Activated CD8-positive, alpha-beta T cell treated with anti-CD3 and anti-CD28 coated beads for 36 hours (primary cell): Measurements from ENCODE around the gene CEP131. TPM values are rescaled to one million over a fixed set of nuclear protein-coding genes. Genes with fewer than 3 reads are reported as not detected.

Experiments
- ATAC-seq: fragments of 200-7000 bp; cut with Tn5 transposase; one replicate; pipeline ENCODE4 v1.10.0; 2021; ENCODE audit warnings: mild to moderate bottlenecking, moderate library complexity
- CTCF ChIA-PET: fragments of 350-600 bp; sonication (Branson Sonifier 250); formaldehyde crosslinking; loops from one replicate; lab custom pipeline; 2021; ENCODE audit warnings: antibody characterized with exemption; lab: Charles Lee
- POLR2A ChIA-PET: fragments of 350-600 bp; sonication (Branson Sonifier 250); formaldehyde crosslinking; loops from one replicate; lab custom pipeline; 2021; ENCODE audit warnings: antibody characterized with exemption; lab: Charles Lee
- DNase-seq: peaks from one replicate; pipeline ENCODE4 v3.0.0-alpha.2; 2020
- H3K27ac Mint-ChIP-seq: one replicate; pipeline ENCODE4 v1.8.0; 2021; ENCODE audit warnings: mild to moderate bottlenecking, mixed read lengths
- H3K27me3 Mint-ChIP-seq: one replicate; pipeline ENCODE4 v1.8.0; 2021; ENCODE audit warnings: mixed read lengths
- H3K36me3 Mint-ChIP-seq: one replicate; pipeline ENCODE4 v1.8.0; 2021; ENCODE audit warnings: low read depth, mixed read lengths
- H3K4me1 Mint-ChIP-seq: one replicate; pipeline ENCODE4 v1.8.0; 2021; ENCODE audit warnings: low read depth, mixed read lengths
- H3K4me3 Mint-ChIP-seq: one replicate; pipeline ENCODE4 v1.8.0; 2021; ENCODE audit warnings: mild to moderate bottlenecking, moderate library complexity, mixed read lengths
- H3K9me3 Mint-ChIP-seq: one replicate; pipeline ENCODE4 v1.8.0; 2021; ENCODE audit warnings: mixed read lengths
- intact Hi-C: fragments of 100-400 bp; cut with micrococcal nuclease; formaldehyde crosslinking; loops from one replicate; pipeline ENCODE4 v1.10.0; 2022
- total RNA-seq, 2 experiments: library from RNA; stranded (reverse); gene quantifications; one replicate each; pipeline ENCODE4 v1.2.3, GENCODE V29; 2021
- TF ChIP-seq, protein P1 (sequence below): fragments of 200-600 bp; IDR thresholded peaks from one replicate; pipeline ENCODE4 v1.8.0; 2022; ENCODE audit warnings: antibody characterized with exemption, mild to moderate bottlenecking

CEP131 gene
- total RNA-seq, 2 experiments from 2014 or later = 7.9 to 10.9 TPM

- intact Hi-C loops = loop anchor here (5.0 kb wide), 1 partner anchor 99 kb away; no protein-coding TSS in a partner anchor
- POLR2A ChIA-PET = interaction anchor here (1.4 to 5.0 kb wide), 2 partner anchors 15 to 270 kb away, joined by 5 to 26 read pairs; no protein-coding TSS in a partner anchor
Measured at GRCh38 chr17:81241203-81241602, 18.4 kb upstream of the CEP131 start.

DNA sequence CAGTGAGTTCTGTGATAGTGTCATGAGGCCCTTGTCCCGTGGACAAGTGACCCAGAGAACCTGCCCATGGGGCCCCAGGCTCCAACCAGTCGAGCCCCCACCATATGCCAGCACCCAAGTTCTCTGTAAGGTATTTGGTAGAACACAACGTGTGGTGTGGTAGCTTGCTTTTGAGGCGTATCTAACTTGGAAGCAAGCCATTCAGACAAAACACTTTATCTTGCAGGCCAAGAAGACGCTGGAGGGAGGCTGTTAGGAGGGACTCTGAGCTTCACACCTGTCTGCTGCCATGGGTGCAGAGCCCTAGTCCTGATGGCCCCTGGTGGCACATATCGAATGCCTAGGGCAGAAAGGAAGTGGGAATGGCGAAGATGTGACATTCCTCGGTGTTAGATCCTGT is 18.0 kb upstream of the CEP131 start:
- POLR2A ChIA-PET = interaction anchor here (0.6 to 5.0 kb wide), 4 partner anchors 15 to 270 kb away, joined by 3 to 26 read pairs (median 4); no protein-coding TSS in a partner anchor
- Mint-ChIP-seq H3K27ac (peak overlapping the region; percentile 69), H3K36me3 (peaks cover 24% of the 10 kb centered on the region)

More at GRCh38 chr17:81241203-81241602, 18.4 kb upstream of the CEP131 start:
- Mint-ChIP-seq H3K27me3 (no peaks in the 10 kb centered on the region), H3K4me1 (peaks cover 31% of the 10 kb centered on the region), H3K27ac (peak overlapping the region; percentile 69), H3K9me3 (no peaks in the 10 kb centered on the region), H3K36me3 (peaks cover 24% of the 10 kb centered on the region), H3K4me3 (peak overlapping the region; percentile 95)
- DNase-seq (no peak), ATAC-seq (no peak)
- CTCF ChIA-PET = interaction anchor here (5.5 kb wide), 1 partner anchor 98 kb away, joined by 30 read pairs; no protein-coding TSS in a partner anchor
- TF ChIP-seq, protein P1, sequence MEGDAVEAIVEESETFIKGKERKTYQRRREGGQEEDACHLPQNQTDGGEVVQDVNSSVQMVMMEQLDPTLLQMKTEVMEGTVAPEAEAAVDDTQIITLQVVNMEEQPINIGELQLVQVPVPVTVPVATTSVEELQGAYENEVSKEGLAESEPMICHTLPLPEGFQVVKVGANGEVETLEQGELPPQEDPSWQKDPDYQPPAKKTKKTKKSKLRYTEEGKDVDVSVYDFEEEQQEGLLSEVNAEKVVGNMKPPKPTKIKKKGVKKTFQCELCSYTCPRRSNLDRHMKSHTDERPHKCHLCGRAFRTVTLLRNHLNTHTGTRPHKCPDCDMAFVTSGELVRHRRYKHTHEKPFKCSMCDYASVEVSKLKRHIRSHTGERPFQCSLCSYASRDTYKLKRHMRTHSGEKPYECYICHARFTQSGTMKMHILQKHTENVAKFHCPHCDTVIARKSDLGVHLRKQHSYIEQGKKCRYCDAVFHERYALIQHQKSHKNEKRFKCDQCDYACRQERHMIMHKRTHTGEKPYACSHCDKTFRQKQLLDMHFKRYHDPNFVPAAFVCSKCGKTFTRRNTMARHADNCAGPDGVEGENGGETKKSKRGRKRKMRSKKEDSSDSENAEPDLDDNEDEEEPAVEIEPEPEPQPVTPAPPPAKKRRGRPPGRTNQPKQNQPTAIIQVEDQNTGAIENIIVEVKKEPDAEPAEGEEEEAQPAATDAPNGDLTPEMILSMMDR = no peak

DNA sequence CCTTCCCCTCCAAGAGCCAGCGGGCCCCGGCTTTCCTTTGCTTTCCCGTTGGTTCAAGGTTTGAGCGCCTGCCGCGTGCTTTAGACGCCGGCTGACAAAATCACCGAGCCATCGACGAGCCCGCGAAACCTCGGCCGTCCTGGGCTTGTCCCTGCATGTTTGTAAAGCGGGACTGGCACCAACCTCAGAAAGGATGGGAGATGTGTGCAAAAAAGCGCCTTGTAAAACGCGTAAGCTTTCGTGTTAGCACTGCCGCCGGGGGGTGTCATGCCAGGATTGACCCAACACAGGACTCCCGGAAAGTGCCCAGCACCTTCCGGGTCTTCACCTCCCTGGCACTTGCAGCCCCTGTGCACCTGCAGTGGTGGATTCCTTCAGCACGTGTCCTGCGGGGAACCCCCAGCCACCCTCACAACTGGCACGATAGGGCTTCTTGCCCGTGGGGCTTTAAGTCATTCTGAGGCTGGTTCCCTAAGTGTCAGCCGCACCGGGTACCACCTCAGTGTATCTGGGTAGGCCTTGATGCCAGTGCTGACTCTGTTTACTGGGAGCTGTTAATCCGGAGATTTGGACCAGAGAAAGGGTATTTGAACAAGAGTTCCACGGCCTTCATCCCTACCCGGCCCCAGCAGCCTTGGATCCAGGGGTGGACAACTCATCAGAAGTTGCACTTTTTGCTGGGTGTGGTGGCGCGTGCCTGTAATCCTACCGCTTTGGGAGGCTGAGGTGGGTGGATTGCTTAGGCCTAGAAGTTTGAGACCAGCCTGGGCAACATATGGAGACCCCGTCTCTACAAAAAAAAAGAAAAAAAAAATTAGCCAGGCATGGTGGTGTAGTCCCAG is 17.2 kb upstream of the CEP131 start:
- CTCF ChIA-PET = interaction anchor here (1.0 to 5.5 kb wide), 5 partner anchors 52 to 244 kb away, joined by 3 to 30 read pairs (median 4); no protein-coding TSS in a partner anchor
- DNase-seq (peak; percentile 74), ATAC-seq (no peak)
- POLR2A ChIA-PET = interaction anchor here (0.6 to 5.0 kb wide), 11 partner anchors 10 to 463 kb away, joined by 3 to 26 read pairs (median 3); partner anchors contain the start of genes CEP131 and MRPL12
- intact Hi-C loops = loop anchor here (5.0 kb wide), 1 partner anchor 98 kb away; no protein-coding TSS in a partner anchor
- peaks cover 24% of the 10 kb centered on the region for H3K36me3 Mint-ChIP-seq
- no peaks in the 10 kb centered on the region for H3K27me3 Mint-ChIP-seq
- peaks cover 31% of the 10 kb centered on the region for H3K4me1 Mint-ChIP-seq
- TF ChIP-seq, protein P1 = no peak
- peak overlapping the region; percentile 95 for H3K4me3 Mint-ChIP-seq
- H3K9me3 Mint-ChIP-seq = no peaks in the 10 kb centered on the region
- H3K27ac Mint-ChIP-seq = peak overlapping the region; percentile 97

More for the DNA sequence above, 18.0 kb upstream of the CEP131 start:
- intact Hi-C loops = loop anchor here (5.0 kb wide), 1 partner anchor 98 kb away; no protein-coding TSS in a partner anchor
- Mint-ChIP-seq H3K4me3 (peak overlapping the region; percentile 95), H3K27me3 (no peaks in the 10 kb centered on the region), H3K4me1 (peaks cover 31% of the 10 kb centered on the region), H3K9me3 (no peaks in the 10 kb centered on the region)
- DNase-seq (no peak), ATAC-seq (no peak)
- CTCF ChIA-PET = interaction anchor here (1.2 to 5.5 kb wide), 3 partner anchors 98 to 243 kb away, joined by 4 to 30 read pairs (median 10); no protein-coding TSS in a partner anchor
- TF ChIP-seq, protein P1 = no peak

DNA sequence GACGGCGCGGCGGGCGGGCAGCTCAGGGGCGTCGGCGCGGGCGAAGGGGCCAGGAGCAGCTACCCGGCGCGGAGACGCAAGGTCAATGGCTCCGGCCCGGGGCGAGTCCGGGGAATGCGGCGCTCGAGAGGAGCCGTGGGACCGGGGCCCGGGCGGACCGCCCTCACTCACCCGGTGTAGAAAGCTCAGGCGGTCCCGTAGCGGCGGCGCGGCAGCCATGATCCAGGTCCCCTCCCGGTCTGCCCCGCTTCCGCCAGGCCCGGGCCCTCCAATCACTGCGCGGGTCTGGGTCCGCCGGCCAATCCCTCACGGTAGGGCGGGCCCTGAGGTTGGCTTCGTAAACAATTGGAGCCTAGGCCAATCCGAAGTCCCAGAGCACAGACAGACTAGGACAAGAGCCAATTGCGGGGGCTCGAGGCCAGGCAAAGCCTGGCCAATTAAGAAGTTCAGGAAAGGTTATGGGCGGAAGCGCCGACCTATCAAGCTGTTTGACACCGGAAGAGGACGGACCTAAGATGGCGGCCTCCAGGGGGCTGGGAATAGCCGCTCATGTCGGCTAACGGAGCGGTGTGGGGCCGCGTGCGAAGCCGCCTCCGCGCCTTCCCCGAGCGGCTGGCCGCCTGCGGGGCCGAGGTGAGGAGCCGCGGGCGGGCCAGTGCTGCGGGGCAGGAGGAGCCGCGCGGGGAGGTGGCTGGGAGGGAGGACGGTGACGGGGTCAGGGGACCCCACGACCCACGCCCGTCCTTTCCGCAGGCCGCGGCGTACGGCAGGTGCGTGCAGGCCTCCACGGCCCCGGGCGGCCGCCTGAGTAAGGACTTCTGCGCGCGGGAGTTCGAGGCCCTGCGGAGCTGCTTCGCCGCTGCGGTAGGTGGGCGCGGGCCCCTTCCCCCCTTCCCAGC is 16.3 kb upstream of the CEP131 start, which contains the start of the genes NDUFAF8 and TEPSIN:
Gene NDUFAF8 (plus strand): TSS at position 504 of the 899 bp plus-strand sequence. CDS start 46 bp downstream, at position 550.
Gene TEPSIN (minus strand): TSS at position 241 of the 899 bp plus-strand sequence. CDS start 22 bp downstream, at position 219.
- Mint-ChIP-seq H3K36me3 (peaks cover 24% of the 10 kb centered on the region), H3K27me3 (no peaks in the 10 kb centered on the region), H3K27ac (peak within 1 kb of the TSS; percentile 97), H3K4me3 (peak within 1 kb of the TSS; percentile 95), H3K4me1 (peaks cover 31% of the 10 kb centered on the region), H3K9me3 (no peaks in the 10 kb centered on the region)
- peak; percentile 98 for DNase-seq
- peak; percentile 97 for ATAC-seq
- ChIA-PET POLR2A (interaction anchor here (0.5 to 5.0 kb wide), 13 partner anchors 10 to 464 kb away, joined by 3 to 26 read pairs (median 4); partner anchors contain the start of genes CEP131 and MRPL12), CTCF (interaction anchor here (0.8 to 5.5 kb wide), 6 partner anchors 12 to 245 kb away, joined by 3 to 30 read pairs (median 3); partner anchors contain the start of gene SLC38A10)
- TF ChIP-seq, protein P1 = no peak
- intact Hi-C loops = no loop called here
